GM12892 (cell line): Measurements from ENCODE around the gene PPM1L.

Experiments
- POLR2A ChIP-seq: IDR thresholded peaks from 2 replicates; pipeline ENCODE4 v1.6.1; 2011; ENCODE audit warnings: low read depth, low read length, control low read depth
- POLR2AphosphoS5 ChIP-seq: IDR thresholded peaks from 2 replicates; pipeline ENCODE4 v1.6.1; 2011; ENCODE audit warnings: low read depth, low read length, control low read depth
- TAF1 ChIP-seq: IDR thresholded peaks from 2 replicates; pipeline ENCODE4 v1.6.1; 2011; ENCODE audit warnings: low read depth, mild to moderate bottlenecking, control low read depth, low read length, borderline replicate concordance

GRCh38 chr3:160809453-160809852 lies 53.4 kb downstream of the PPM1L start:
- no peak for TF ChIP-seq POLR2A
- TF ChIP-seq TAF1 = no peak
- no peak for TF ChIP-seq POLR2AphosphoS5
